GM21723 (cell line): ENCODE data around the gene C3orf22.

Source experiments
- ATAC-seq: cut with Tn5 transposase; IDR thresholded peaks from one replicate; pipeline ENCODE4 v1.9.1; 2021; ENCODE audit warnings: mild to moderate bottlenecking, moderate library complexity; ENCODE audit not compliant: unreplicated experiment

Gene C3orf22

GRCh38 chr3:126516152-126516935 lies 42.4 kb downstream of the C3orf22 start:
- no peak for ATAC-seq

DNA sequence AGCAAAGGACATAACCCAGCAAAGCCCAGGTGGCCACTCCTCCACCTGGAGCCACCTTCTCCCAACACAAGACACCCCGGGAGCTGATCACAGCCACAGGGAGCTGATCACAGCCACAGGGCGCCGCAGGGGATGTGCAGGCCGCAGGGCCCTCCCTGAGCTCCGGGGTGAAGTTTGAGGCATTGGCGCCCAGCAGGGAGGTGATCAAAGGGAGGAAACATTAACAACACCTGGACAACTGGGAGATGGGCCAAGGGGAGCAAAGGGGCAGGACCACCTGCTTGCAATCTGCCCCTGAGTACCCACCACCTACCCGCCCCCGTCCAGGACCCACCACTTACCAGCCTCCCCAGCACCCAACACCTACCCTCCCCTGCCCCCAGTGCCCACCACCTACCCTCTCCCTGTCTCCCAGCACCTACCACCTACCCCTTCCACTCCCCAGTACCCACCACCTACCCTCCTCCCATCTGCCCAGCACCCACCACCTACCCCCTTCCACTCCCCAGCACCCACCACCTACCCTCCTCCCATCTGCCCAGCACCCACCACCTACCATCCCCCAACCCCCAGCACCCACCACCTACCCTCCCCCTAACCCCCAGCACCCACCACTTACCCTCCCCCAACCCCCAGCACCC lies 43.5 kb downstream of the C3orf22 start:
- no peak for ATAC-seq

DNA sequence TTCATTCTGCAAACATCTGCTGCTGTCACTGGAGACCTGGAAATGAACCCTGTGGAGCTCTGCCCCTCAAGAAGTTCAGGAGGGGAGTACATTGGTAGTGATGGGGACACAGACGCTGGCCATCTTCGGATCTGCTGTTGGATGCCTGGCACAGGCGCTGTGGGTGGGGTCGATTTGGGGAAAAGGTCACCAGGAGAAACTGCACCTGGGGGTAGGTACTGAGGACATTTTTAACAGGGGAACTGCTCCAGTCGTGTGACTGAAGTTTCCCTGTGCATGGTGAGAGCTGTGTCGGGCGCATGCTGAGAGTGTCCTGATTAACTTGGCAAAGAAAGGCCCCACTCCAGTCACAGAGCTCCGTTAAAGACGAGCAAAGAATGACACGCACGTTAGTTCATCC lies 44.6 kb downstream of the C3orf22 start:
- no peak for ATAC-seq

DNA sequence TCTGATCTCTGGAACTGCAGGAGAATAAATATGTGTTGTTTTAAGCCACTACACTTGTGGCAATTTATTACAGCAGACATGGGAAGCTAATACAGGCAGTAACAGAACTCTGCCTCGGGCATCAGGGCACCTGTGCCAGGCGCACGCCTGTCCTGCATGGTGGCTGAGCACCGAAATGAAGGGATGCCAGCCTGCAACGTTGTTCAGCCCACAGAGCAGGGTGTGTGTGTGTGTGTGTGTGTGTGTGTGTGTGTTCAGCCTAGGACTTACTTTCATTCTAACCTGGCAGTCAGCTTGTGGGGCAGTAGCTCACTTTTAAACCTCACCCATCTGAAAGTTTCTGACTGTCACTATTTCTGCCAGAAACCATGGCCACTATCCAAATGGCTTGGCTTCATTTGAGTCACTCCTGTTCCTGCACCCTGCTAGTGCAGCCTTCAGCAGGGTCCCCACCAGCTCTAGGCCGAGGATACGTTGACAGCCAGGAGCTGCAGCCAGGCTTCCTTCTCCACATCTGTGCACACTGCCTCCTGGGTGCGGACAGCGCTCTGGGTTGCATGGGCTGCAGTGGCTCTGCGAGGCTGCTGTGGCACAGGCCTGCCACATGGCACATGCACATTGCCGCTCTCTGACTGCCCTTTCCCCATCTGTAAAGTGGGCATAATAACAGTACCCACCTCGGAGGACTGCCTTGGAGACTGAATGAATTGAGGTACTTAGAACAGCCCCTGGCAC lies 45.6 kb downstream of the C3orf22 start:
- ATAC-seq: no peak

DNA sequence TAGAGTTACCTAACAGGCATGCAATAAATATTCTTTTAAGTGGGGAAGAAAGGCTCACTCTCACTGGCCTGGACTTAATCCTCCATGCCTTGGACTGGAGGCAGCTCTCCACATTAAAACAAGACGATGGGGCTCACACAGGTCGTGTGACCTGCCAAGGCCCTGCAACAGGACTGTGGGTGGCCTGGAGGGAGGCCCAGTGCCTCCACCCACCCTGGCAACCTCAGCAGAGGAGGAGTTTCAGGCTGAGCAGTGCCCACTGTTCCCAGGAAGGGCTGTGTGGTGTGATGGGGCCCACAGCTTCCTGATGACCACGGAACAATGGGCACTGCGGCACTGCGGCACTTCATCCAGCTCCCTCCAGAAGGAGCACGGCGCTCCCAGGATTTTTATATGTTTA lies 46.7 kb downstream of the C3orf22 start:
- ATAC-seq: no peak

DNA sequence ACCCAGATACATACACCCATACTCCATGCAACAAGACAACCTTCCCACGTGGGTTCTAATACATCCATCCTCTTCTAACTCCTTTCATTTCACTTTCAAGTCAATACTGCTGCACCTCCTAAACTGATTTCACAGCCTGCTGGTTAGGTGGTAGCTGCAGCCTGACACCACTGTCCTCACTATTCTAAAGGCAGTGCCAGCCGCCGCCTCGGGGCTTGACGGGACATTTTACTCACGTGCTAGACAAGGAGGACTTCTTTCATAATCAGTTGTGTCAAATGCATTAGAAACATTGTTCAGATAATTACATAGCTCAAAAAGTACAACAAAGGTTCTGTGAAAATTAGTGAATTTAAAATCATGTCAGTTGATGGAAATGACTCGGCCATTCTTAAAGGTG lies 47.4 kb downstream of the C3orf22 start:
- ATAC-seq: no peak

DNA sequence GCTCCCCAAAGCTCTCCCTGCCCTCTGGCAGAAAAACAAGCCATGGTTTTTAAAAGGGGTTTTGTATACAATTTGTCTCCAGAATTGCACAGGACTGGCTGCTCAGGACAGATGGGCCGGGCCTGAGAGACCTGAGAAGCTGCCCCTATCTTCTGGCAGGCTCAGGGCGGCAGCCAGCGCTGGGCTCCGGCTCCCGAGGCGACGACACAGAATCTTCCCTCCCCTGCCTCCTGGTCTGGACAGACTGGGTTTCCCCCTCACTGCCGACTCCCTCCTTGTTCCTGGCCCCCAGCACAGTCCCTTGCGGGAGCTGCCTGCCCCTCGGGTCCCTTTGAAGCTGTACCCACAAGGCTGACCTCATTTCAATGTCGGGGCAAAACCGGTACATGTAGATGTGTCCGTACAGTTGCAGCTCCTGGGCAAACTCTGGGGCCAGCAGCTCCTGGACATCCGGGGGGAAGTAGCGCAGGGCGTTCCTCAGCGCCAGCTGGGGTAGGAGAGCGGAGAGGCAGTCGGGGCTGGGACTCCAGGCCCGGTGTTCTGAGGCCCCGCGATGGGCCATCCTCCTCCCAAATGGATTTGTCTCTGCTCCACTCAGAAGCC lies 48.3 kb downstream of the C3orf22 start:
- ATAC-seq: no peak

DNA sequence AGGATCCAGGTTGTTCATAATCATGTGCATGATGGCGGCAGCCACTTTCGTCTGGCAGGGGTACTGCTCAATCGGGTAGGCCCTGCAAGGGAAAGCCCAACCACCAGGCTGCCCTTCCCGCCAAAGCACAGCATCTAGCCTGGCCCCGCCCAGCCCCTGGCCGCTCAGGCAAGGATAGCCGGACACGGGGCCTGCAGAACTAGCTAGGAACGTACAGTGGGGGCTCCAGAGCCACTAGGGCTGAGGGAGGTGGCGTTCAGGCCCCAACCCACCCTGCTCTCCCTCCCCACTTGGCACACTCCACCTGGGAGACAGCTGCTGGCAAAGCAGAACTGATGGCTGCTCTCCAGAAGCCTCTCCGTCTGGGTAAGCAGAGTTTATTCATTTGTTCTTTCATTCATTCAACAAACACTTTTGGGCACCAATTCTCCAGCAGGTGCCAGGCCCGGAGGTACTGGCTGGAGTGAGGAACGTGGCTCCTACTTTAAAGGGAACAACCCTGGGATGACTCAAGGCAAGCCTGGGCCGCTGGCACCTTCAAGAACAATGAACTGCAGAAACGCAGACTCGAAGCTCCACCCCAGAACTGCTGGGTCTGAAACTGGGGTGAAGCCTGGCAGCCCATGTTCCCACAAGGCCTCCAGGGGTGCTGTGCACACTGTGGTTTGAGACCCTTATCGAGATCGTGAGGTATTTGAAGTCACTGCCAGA lies 49.0 kb downstream of the C3orf22 start:
- no peak for ATAC-seq

DNA sequence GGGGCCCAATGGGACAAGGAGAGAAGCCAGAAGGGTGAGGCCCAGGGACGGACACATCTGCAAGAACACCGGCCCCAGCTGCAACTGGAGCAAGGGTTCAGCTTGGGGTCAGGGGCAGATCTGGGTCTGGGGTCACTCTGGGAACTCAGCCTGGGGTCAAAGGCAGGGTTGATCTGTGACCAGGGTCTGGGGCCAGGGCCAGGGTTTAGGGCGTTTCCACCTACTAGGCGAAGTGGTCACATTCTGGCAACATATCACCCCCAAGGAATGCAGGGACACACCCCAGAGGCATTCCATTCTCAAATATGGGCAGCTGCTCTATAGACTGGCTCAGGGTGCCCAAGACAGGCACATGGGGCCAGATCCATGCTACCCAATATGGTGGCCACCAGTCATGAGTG lies 50.2 kb downstream of the C3orf22 start:
- ATAC-seq: no peak

DNA sequence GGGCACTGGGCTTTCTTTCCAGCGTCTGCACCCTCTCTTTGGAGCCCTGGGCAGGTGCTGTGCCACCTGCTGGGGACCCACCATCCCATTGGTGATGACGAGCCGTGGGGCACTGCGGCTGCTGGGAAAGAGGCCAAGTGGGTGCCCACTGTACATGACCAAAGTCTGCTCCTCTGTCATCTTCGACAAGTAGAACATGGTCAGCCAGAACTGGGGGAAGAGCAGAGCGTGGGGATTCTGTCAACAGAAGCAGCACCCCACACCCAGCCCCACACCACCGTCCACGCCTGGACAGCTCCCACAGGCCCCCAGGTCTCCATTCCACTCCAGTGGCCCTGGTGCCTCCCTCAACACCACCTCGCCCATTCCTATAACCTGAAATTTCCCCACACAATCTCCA lies 50.8 kb downstream of the C3orf22 start:
- ATAC-seq: no peak

GRCh38 chr3:126503701-126504100 lies 55.0 kb downstream of the C3orf22 start:
- ATAC-seq: no peak

DNA sequence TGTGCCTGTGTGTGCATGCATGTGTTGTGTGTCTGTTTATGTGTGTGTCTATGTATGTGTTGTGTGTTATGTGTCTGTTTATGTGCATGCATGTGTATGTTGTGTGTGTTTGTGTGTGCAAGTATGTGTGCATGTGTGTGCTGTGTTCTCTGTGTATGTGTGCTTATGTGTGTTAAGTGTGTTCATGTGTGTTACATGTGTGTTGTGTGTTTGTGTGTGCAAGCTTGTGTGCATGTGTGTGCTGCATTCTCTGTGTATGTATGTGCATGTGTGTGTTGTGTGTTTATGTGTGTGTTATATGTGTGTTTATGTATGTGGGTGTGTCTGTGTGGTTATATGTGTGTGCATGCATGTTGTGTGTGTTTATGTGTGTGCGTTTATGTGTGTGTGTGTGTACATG lies 56.1 kb downstream of the C3orf22 start:
- no peak for ATAC-seq

GRCh38 chr3:126501736-126502135 lies 57.0 kb downstream of the C3orf22 start:
- ATAC-seq: no peak

DNA sequence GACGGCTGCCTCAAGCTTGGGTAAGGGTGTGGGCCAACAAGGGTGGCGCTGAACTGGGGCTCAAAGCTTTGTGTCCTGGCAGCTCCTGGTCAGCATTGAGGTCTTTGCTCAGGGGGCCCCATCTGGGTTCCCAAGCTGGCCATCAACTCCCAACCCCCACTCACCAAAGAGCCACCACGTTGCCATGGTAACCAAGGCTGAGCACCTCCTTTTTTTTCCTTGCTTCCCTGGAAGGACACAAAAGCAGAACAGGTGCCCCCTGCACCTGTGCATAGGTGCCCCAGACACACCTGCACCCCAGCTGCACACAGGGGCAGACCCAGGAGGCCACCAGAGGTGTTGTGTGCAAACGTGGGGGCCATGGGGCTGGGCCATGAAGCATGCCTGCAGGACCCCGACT lies 57.7 kb downstream of the C3orf22 start:
- ATAC-seq: no peak

- ATAC-seq: no peak
These were observed 58.7 kb downstream of the C3orf22 start for GRCh38 chr3:126500016-126500415.
